SK-N-SH (cell line): ENCODE results near the gene TXNDC11. TPM values are rescaled to one million over a fixed set of nuclear protein-coding genes. Genes with fewer than 3 reads are reported as not detected.

Source experiments
- CTCF ChIA-PET: fragments of 300-600, 350-600 bp; formaldehyde crosslinking; extraction: SDS; loops from one replicate; lab custom pipeline; 2021; lab: Yijun Ruan, JAX
- POLR2A ChIA-PET: fragments of 350-600 bp; sonication (Branson Sonifier 250); formaldehyde crosslinking; extraction: SDS; loops from one replicate; lab custom pipeline; 2020; ENCODE audit warnings: antibody characterized with exemption, inconsistent platforms; lab: Yijun Ruan, JAX
- DNase-seq: peaks from one replicate; pipeline ENCODE4 v3.0.0; 2012
- H2AFZ ChIP-seq: fragments of 200-600 bp; sonication (generic); 2 replicates; pipeline ENCODE4 v1.8.1; 2016; ENCODE audit warnings: antibody characterized with exemption, mild to moderate bottlenecking, low read depth
- H3F3A ChIP-seq: fragments of 200-600 bp; sonication (generic); replicated peaks from 2 replicates; pipeline ENCODE3; 2016; ENCODE audit warnings: antibody characterized with exemption, mild to moderate bottlenecking; ENCODE audit not compliant: insufficient read depth
- H3K27ac ChIP-seq, 2 experiments: fragments of 200-500 bp in 1 of 2; fragments of 200-600 bp in 1 of 2; sonication (Bioruptor generic) in 1 of 2; sonication (generic), shearing (Covaris generic) in 1 of 2; 2 replicates each; pipeline versions ENCODE4 v1.5.1 to v1.6.1; 2014 to 2016; ENCODE audit warnings: low read depth in 2 of 2, inconsistent platforms in 1 of 2, low read length in 1 of 2, mild to moderate bottlenecking in 1 of 2, mixed read lengths in 1 of 2
- H3K27me3 ChIP-seq: fragments of 200-600 bp; sonication (generic), shearing (Covaris generic); 2 replicates; pipeline ENCODE4 v1.6.1; 2016; ENCODE audit warnings: mixed run types; ENCODE audit not compliant: insufficient read depth
- H3K36me3 ChIP-seq, 2 experiments: fragments of 200-500 bp in 1 of 2; fragments of 200-600 bp in 1 of 2; sonication (Bioruptor generic) in 1 of 2; sonication (generic) in 1 of 2; replicated peaks in 1 of 2; 2 replicates each; pipeline versions ENCODE3 to v1.5.1; 2014 to 2016; ENCODE audit warnings: low read length in 1 of 2, mild to moderate bottlenecking in 1 of 2; ENCODE audit not compliant: insufficient read depth in 2 of 2, control insufficient read depth in 1 of 2
- H3K4me1 ChIP-seq, 2 experiments: fragments of 200-500 bp in 1 of 2; fragments of 200-600 bp in 1 of 2; sonication (Bioruptor generic) in 1 of 2; sonication (generic), shearing (Covaris generic) in 1 of 2; 2 replicates each; pipeline versions ENCODE4 v1.5.1 to v1.6.1; 2014 to 2016; ENCODE audit warnings: low read depth in 1 of 2, low read length in 1 of 2, mixed run types in 1 of 2; ENCODE audit not compliant: insufficient read depth in 2 of 2, control insufficient read depth in 1 of 2
- H3K4me2 ChIP-seq: fragments of 200-600 bp; sonication (generic), shearing (Covaris generic); 2 replicates; pipeline ENCODE4 v1.6.1; 2017; ENCODE audit warnings: mixed run types
- H3K4me3 ChIP-seq, 2 experiments: fragments of 200-500 bp in 1 of 2; fragments of 200-600 bp in 1 of 2; sonication (Bioruptor generic) in 1 of 2; sonication (generic), shearing (Covaris generic) in 1 of 2; 2 replicates each; pipeline versions ENCODE4 v1.5.1 to v1.8.1; 2014 to 2016; ENCODE audit warnings: low read depth in 2 of 2, inconsistent platforms in 1 of 2, low read length in 1 of 2, mild to moderate bottlenecking in 1 of 2, mixed read lengths in 1 of 2, moderate library complexity in 1 of 2
- H3K79me2 ChIP-seq: fragments of 200-600 bp; sonication (generic); 2 replicates; pipeline ENCODE4 v1.8.1; 2017; ENCODE audit warnings: mild to moderate bottlenecking; ENCODE audit not compliant: insufficient read depth
- H3K9ac ChIP-seq: fragments of 200-600 bp; sonication (generic); 2 replicates; pipeline ENCODE4 v1.6.1; 2017; ENCODE audit warnings: mixed run types
- H3K9me2 ChIP-seq: fragments of 200-600 bp; sonication (generic); 2 replicates; pipeline ENCODE4 v1.6.1; 2017; ENCODE audit warnings: mixed run types
- H3K9me3 ChIP-seq: fragments of 200-600 bp; sonication (generic); 2 replicates; pipeline ENCODE4 v1.6.1; 2017; ENCODE audit warnings: mixed run types, mild to moderate bottlenecking, moderate library complexity
- H4K20me1 ChIP-seq: fragments of 200-600 bp; sonication (generic); 2 replicates; pipeline ENCODE4 v1.6.1; 2017; ENCODE audit warnings: mild to moderate bottlenecking, mixed run types; ENCODE audit not compliant: insufficient read depth
- CHD2 ChIP-seq: fragments of 150-350 bp; IDR thresholded peaks from 2 replicates; pipeline ENCODE4 v1.6.1; 2018; ENCODE audit warnings: low read length; ENCODE audit not compliant: partially characterized antibody
- EP300 ChIP-seq, 2 experiments: IDR thresholded peaks; 2 replicates each; pipeline versions ENCODE4 v1.4.0 to v1.6.1; 2012; ENCODE audit warnings: borderline replicate concordance in 1 of 2, low read depth in 1 of 2, low read length in 1 of 2
- EZH2phosphoT487 ChIP-seq: fragments of 200-600 bp; sonication (generic); IDR thresholded peaks from 2 replicates; pipeline ENCODE4 v1.6.1; 2017; ENCODE audit warnings: low read depth, mixed run types, mild to moderate bottlenecking, antibody characterized with exemption, moderate library complexity, borderline replicate concordance
- FOSL2 ChIP-seq: IDR thresholded peaks from 2 replicates; pipeline ENCODE4 v1.4.0; 2012; ENCODE audit warnings: low read depth, mild to moderate bottlenecking, moderate library complexity, borderline replicate concordance
- FOXM1 ChIP-seq: IDR thresholded peaks from 2 replicates; pipeline ENCODE4 v1.4.0; 2012; ENCODE audit warnings: low read depth, mild to moderate bottlenecking
- GATA2 ChIP-seq: sonication (generic); formaldehyde crosslinking; IDR thresholded peaks from 2 replicates; pipeline ENCODE4 v1.5.0; 2020; ENCODE audit warnings: mild to moderate bottlenecking, missing genetic modification reagents
- JUND ChIP-seq: IDR thresholded peaks from 2 replicates; pipeline ENCODE4 v1.4.0; 2012
- MEF2A ChIP-seq: IDR thresholded peaks from 2 replicates; pipeline ENCODE4 v1.4.0; 2012; ENCODE audit warnings: low read depth, borderline replicate concordance
- MXI1 ChIP-seq: IDR thresholded peaks from 2 replicates; pipeline ENCODE4 v1.6.1; 2012; ENCODE audit warnings: mild to moderate bottlenecking, low read depth, low read length, improper control_type of control experiment
- NFIC ChIP-seq: IDR thresholded peaks from 2 replicates; pipeline ENCODE4 v1.4.0; 2012; ENCODE audit warnings: borderline replicate concordance
- RAD21 ChIP-seq: IDR thresholded peaks from 2 replicates; pipeline ENCODE4 v1.6.1; 2012; ENCODE audit warnings: mild to moderate bottlenecking, low read length
- RXRA ChIP-seq: IDR thresholded peaks from 2 replicates; pipeline ENCODE4 v1.4.0; 2012; ENCODE audit warnings: low read depth, mild to moderate bottlenecking, borderline replicate concordance
- TAF1 ChIP-seq: IDR thresholded peaks from 2 replicates; pipeline ENCODE4 v1.6.1; 2012; ENCODE audit warnings: low read depth, mild to moderate bottlenecking, low read length, moderate library complexity, borderline replicate concordance
- TEAD4 ChIP-seq: IDR thresholded peaks from 2 replicates; pipeline ENCODE4 v1.4.0; 2012; ENCODE audit warnings: mild to moderate bottlenecking, borderline replicate concordance; ENCODE audit not compliant: insufficient read depth
- YY1 ChIP-seq: IDR thresholded peaks from 2 replicates; pipeline ENCODE4 v1.4.0; 2012; ENCODE audit warnings: low read depth, mild to moderate bottlenecking
- WGBS: methylation state at CpG from one replicate; pipeline ENCODE4 v1.1.6; 2017; ENCODE audit warnings: low lambda C conversion rate; 5-methylcytosine and 5-hydroxymethylcytosine counted together
- polyA plus RNA-seq, 3 experiments: library from polyadenylated mRNA; depleted of rRNA; stranded (reverse); fragments of >200 nt; gene quantifications; 2 replicates each; pipeline ENCODE4 v1.2.3, GENCODE V29; 2012
- TF ChIP-seq, protein P1 (sequence below): IDR thresholded peaks from 2 replicates; pipeline ENCODE4 v1.6.1; 2012; ENCODE audit warnings: mild to moderate bottlenecking, low read depth, low read length, moderate library complexity
- TF ChIP-seq, protein P2 (sequence below): IDR thresholded peaks from 2 replicates; pipeline ENCODE4 v1.4.0; 2012; ENCODE audit warnings: low read depth, borderline replicate concordance
- TF ChIP-seq, protein P3 (sequence below): fragments of 150-350 bp; IDR thresholded peaks from 2 replicates; pipeline ENCODE4 v1.6.1; 2017; ENCODE audit warnings: antibody characterized with exemption, low read length, low read depth, borderline replicate concordance
- TF ChIP-seq, protein P4 (sequence below): fragments of 150-350 bp; IDR thresholded peaks from 2 replicates; pipeline ENCODE4 v1.6.1; 2016; ENCODE audit warnings: mild to moderate bottlenecking, low read depth, low read length

Gene TXNDC11
- polyA plus RNA-seq, 1 of the 3 experiments (the other 2 are of a cell fraction), result 37.0 TPM

DNA sequence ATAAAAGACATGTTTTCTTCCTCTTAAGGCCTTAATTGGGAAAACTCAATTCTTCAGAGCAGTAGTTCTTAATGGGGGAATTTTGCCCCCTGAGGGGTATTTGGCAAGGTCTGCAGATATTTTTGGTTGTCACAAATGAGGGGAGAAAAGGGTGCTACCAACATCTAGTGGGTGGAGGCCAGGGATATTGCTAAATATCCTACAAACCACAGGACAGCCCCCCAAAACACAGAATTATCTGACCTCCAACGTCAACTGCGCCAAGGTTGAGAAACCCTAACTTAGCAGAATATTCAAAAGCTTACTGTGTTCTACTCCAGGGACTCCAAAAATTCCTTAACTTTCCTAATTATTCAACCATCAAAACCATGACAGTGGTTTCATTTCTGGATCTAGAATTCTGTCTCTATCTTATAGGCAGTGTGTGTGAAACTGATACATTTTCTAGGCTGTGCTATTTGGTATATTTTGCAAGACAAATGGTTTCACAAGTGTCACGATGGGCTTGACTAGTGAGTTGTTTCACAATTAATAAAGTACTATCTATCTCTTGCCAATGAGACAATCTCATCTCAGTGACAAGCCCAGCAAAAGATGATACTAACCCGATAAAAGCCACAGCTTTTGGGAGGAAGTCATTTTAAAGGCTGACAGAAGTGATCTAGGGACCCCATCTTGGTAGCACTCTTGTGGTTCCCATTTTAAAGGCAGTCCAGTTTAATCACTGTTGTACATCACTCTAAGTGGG is 14.7 kb downstream of the TXNDC11 start:
- Histone ChIP-seq H3K9ac (no peak overlapping the region), H3K4me1 (peaks cover 0 to 3% of the 10 kb centered on the region in 2 experiments; a peak in 1 of 4 replicates)
- TF ChIP-seq, protein P1, sequence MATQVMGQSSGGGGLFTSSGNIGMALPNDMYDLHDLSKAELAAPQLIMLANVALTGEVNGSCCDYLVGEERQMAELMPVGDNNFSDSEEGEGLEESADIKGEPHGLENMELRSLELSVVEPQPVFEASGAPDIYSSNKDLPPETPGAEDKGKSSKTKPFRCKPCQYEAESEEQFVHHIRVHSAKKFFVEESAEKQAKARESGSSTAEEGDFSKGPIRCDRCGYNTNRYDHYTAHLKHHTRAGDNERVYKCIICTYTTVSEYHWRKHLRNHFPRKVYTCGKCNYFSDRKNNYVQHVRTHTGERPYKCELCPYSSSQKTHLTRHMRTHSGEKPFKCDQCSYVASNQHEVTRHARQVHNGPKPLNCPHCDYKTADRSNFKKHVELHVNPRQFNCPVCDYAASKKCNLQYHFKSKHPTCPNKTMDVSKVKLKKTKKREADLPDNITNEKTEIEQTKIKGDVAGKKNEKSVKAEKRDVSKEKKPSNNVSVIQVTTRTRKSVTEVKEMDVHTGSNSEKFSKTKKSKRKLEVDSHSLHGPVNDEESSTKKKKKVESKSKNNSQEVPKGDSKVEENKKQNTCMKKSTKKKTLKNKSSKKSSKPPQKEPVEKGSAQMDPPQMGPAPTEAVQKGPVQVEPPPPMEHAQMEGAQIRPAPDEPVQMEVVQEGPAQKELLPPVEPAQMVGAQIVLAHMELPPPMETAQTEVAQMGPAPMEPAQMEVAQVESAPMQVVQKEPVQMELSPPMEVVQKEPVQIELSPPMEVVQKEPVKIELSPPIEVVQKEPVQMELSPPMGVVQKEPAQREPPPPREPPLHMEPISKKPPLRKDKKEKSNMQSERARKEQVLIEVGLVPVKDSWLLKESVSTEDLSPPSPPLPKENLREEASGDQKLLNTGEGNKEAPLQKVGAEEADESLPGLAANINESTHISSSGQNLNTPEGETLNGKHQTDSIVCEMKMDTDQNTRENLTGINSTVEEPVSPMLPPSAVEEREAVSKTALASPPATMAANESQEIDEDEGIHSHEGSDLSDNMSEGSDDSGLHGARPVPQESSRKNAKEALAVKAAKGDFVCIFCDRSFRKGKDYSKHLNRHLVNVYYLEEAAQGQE, result no peak
- TF ChIP-seq, protein P2, sequence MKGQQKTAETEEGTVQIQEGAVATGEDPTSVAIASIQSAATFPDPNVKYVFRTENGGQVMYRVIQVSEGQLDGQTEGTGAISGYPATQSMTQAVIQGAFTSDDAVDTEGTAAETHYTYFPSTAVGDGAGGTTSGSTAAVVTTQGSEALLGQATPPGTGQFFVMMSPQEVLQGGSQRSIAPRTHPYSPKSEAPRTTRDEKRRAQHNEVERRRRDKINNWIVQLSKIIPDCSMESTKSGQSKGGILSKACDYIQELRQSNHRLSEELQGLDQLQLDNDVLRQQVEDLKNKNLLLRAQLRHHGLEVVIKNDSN, result no peak
- TF ChIP-seq MXI1, result no peak
- TF ChIP-seq FOXM1, result no peak
- TF ChIP-seq, protein P3, sequence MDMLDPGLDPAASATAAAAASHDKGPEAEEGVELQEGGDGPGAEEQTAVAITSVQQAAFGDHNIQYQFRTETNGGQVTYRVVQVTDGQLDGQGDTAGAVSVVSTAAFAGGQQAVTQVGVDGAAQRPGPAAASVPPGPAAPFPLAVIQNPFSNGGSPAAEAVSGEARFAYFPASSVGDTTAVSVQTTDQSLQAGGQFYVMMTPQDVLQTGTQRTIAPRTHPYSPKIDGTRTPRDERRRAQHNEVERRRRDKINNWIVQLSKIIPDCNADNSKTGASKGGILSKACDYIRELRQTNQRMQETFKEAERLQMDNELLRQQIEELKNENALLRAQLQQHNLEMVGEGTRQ, result no peak
- TF ChIP-seq TEAD4, result no peak
- no peak for TF ChIP-seq EP300 (IDR thresholded peaks at IDR 0.05; ENCODE audit: borderline replicate concordance in 1 of 2, low read depth in 1 of 2, low read length in 1 of 2)
- no peak for TF ChIP-seq MEF2A
- TF ChIP-seq TAF1, result no peak
- no peak for TF ChIP-seq RAD21
- no peak for TF ChIP-seq NFIC
- no peak for TF ChIP-seq RXRA
- no peak for TF ChIP-seq CHD2
- TF ChIP-seq, protein P4, sequence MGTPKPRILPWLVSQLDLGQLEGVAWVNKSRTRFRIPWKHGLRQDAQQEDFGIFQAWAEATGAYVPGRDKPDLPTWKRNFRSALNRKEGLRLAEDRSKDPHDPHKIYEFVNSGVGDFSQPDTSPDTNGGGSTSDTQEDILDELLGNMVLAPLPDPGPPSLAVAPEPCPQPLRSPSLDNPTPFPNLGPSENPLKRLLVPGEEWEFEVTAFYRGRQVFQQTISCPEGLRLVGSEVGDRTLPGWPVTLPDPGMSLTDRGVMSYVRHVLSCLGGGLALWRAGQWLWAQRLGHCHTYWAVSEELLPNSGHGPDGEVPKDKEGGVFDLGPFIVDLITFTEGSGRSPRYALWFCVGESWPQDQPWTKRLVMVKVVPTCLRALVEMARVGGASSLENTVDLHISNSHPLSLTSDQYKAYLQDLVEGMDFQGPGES, result no peak
- no peak for TF ChIP-seq YY1
- no peak for TF ChIP-seq GATA2 (CRISPR knock-in tag)
- TF ChIP-seq EZH2phosphoT487, result no peak
- no peak for TF ChIP-seq FOSL2
- TF ChIP-seq JUND, result no peak
- TF ChIP-seq, all 33 proteins: peak for 0
- Histone ChIP-seq H2AFZ (no peak overlapping the region), H3K27me3 (no peaks in the 10 kb centered on the region), H4K20me1 (no peaks in the 10 kb centered on the region; the same call in 1 of the 2 replicates), H3K9me2 (no peaks in the 10 kb centered on the region), H3F3A (no peaks in the 10 kb centered on the region), H3K9me3 (no peaks in the 10 kb centered on the region), H3K4me3 (no peak overlapping the region), H3K4me2 (no peak overlapping the region), H3K79me2 (peaks cover 73% of the 10 kb centered on the region), H3K36me3 (peaks cover 50 to 52% of the 10 kb centered on the region in 2 experiments), H3K27ac (no peak overlapping the region)
- ChIA-PET POLR2A (no interaction called here), CTCF (no interaction called here)
- 90% methylated on average over 4 of the region's 4 CpGs for WGBS
- no peak for DNase-seq
